Stomach (tissue), 4 donors: ENCODE results near the gene ATP6V1B1.

ENCODE experiments used
- CTCF ChIP-seq, 7 experiments: fragments of 450-650 bp in 4 of 7; fragments of 200-600 bp in 3 of 7; sonication (generic) in 3 of 7; IDR thresholded peaks; one replicate each; pipeline ENCODE4 v1.5.1; 2016 to 2019; ENCODE audit warnings: antibody characterized with exemption in 7 of 7, control low read depth in 2 of 7, mild to moderate bottlenecking in 1 of 7
- POLR2A ChIP-seq, 4 donors: fragments of 450-650 bp; IDR thresholded peaks; one replicate each; pipeline ENCODE4 v1.6.1; 2016; ENCODE audit warnings: antibody characterized with exemption in 4 of 4, control low read depth in 2 of 4, mild to moderate bottlenecking in 1 of 4, moderate library complexity in 1 of 4
- POLR2AphosphoS5 ChIP-seq, 3 donors: sonication (generic); formaldehyde crosslinking; IDR thresholded peaks; one replicate each; pipeline ENCODE4 v1.6.1; 2016; ENCODE audit warnings: antibody characterized with exemption in 3 of 3

GRCh38 chr2:70979180-70979488, 43.4 kb downstream of the ATP6V1B1 start:
- TF ChIP-seq CTCF (IDR thresholded peaks at IDR 0.05): no peak
- no peak for TF ChIP-seq POLR2AphosphoS5 (IDR thresholded peaks at IDR 0.05)
- TF ChIP-seq POLR2A (IDR thresholded peaks at IDR 0.05): no peak
